ENCODE measurements around the gene CYREN.
A peak's percentile ranks its signal among the peaks of the same experiment; 100 is the strongest.

DNA sequence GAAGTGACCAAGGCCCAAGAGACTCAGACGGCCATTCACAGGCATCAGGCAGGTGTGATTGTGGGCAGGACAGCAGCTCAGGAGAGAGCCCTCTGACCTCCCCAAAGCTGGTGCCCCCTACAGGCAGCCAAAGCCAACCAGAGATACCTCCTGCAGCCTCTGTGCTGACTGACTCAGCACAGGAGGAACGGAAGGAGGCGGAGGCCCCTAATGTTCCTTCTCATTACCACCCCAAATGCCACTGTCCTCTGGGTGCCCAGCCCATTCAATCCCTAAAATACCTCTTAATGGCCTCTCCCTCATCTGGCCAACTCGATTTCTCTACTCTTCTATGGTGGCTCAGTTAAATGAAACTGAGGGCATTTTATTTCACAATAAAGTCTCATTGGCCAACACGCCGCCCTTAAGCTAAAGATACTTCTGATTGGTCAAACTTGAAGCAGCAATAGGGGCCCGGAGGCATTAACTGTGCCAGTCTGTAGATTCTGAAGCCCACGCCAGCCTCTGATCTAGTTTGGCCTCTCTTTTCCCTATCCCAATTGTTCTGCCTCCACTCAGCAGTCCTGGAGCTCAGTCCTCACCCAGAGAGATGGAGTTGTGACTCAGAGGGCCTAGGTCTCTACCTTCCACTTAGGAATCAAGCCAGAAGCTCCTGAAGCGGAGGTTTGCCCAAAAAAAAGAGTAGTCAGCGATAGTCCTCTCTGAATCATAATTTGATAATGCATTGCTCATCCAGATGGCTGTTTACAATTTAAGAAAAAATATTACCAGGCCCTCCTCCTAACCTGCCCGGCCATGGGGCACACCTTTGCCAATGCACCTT, 1.2 kb downstream of the CYREN start:
- TF ChIP-seq CTCF (IDR thresholded peaks at IDR 0.05; ENCODE audit: low read depth, low read length): peak; percentile 61
- no peak for TF ChIP-seq EZH2phosphoT487 (IDR thresholded peaks at IDR 0.05; ENCODE audit: low read depth)
